Gastrocnemius medialis (tissue), 4 donors: ENCODE data around the gene RIMOC1. TPM values are rescaled to one million over a fixed set of nuclear protein-coding genes. Genes with fewer than 3 reads are reported as not detected.

Experiments
- ATAC-seq, 2 donors: fragments of 150-250 bp; one replicate each; pipeline ENCODE4 v1.9.1; 2016
- DNase-seq, 2 donors: peaks; one replicate each; pipeline ENCODE4 v3.0.0-alpha.2; 2019
- H3K27ac ChIP-seq, 4 donors: fragments of 200-600 bp; sonication (generic); 1 replicate in 1 of 4; 2 replicates in 3 of 4; pipeline ENCODE4 v1.5.1; 2016 to 2018; ENCODE audit warnings: mild to moderate bottlenecking in 2 of 4, moderate library complexity in 1 of 4
- H3K27me3 ChIP-seq, 3 donors: fragments of 200-600 bp; sonication (generic) in 2 of 3; 1 replicate in 1 of 3; 2 replicates in 2 of 3; pipeline versions ENCODE4 v1.5.1 to v1.6.0; 2016 to 2019; ENCODE audit warnings: mild to moderate bottlenecking in 1 of 3, moderate library complexity in 1 of 3
- H3K36me3 ChIP-seq, 2 donors: fragments of 200-600 bp; sonication (generic) in 1 of 2; one replicate each; pipeline ENCODE4 v1.5.1; 2017 to 2018
- H3K4me1 ChIP-seq, 2 donors: fragments of 200-600 bp; sonication (generic) in 1 of 2; one replicate each; pipeline ENCODE4 v1.5.1; 2016 to 2017; ENCODE audit warnings: mild to moderate bottlenecking in 2 of 2
- H3K4me3 ChIP-seq, 4 donors: fragments of 200-600 bp; sonication (generic) in 3 of 4; 1 replicate in 1 of 4; 2 replicates in 3 of 4; pipeline ENCODE4 v1.5.1; 2016 to 2019; ENCODE audit warnings: mild to moderate bottlenecking in 2 of 4
- H3K9me3 ChIP-seq, 3 donors: fragments of 200-600 bp; sonication (generic) in 2 of 3; 1 replicate in 1 of 3; 2 replicates in 2 of 3; pipeline ENCODE4 v1.5.1; 2016 to 2019
- CTCF ChIP-seq, 5 experiments: fragments of 450-650 bp in 3 of 5; fragments of 200-600 bp in 2 of 5; sonication (generic) in 2 of 5; IDR thresholded peaks in 4 of 5; conservative IDR thresholded peaks in 1 of 5; 1 replicate in 4 of 5; 2 replicates in 1 of 5; pipeline ENCODE4 v1.5.1; 2016 to 2019; ENCODE audit warnings: antibody characterized with exemption in 5 of 5, mild to moderate bottlenecking in 3 of 5, moderate library complexity in 3 of 5
- POLR2A ChIP-seq, 2 donors: fragments of 450-650 bp; IDR thresholded peaks; one replicate each; pipeline ENCODE4 v1.6.1; 2017; ENCODE audit warnings: antibody characterized with exemption in 2 of 2, mild to moderate bottlenecking in 2 of 2, moderate library complexity in 2 of 2
- in situ Hi-C, 4 donors: fragments of 200-750 bp; cut with MboI; loops; one replicate each; pipeline versions ENCODE4 v1.15.0 to v1.8.0; 2017; ENCODE audit warnings: low sequenced_read_pairs in 4 of 4
- intact Hi-C: fragments of 100-400 bp; cut with DNase I; formaldehyde crosslinking; loops from one replicate; pipeline ENCODE4 v1.15.1; 2023; ENCODE audit warnings: low total_unique reads
- total RNA-seq, 4 donors: library from RNA; depleted of rRNA; stranded (reverse); fragments of >200 nt; gene quantifications; one replicate each; pipeline versions ENCODE4 v1.1.0 to v1.2.3, GENCODE V29; 2016

The RIMOC1 gene
- total RNA-seq, 4 donors from 2014 or later = 5.0 to 8.2 (median 6.2) TPM

DNA sequence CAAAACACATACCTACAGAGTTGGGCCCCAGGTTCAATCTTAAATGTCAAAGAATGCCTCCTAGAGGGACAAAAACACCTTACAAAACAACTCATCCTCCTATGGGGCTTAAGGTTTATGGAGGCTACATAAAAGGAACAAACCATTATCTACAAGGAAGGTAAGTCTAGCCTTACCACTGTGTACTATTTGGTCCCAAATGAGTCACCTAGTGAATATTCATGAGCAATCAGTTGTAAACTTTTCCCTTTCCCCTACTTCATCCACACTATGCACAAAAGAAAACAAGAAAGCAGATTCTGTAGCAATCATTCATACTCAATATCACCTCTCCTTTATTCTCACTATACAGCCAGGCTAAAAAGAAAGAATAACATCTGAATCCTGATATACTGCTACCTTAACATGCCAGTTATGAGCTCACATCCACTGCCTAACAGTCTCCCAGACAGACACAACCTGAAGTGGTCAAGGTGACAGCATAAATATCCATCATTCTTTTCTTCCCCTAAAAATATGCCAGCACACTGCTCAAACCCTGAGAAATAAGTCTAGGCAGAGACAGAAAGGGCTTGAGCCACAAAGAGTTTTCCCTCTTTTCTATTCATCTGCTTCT, 40.2 kb upstream of the RIMOC1 start:
- Histone ChIP-seq H3K4me1 (peaks cover 3 to 4% of the 10 kb centered on the region in 2 donors), H3K36me3 (peaks cover 0 to 19% of the 10 kb centered on the region in 2 donors), H3K27ac (no peak overlapping the region), H3K4me3 (no peak overlapping the region), H3K9me3 (no peaks in the 10 kb centered on the region), H3K27me3 (no peaks in the 10 kb centered on the region)
- in situ Hi-C loops (loop anchor here in 3 of 4 donors (10.0 to 25.0 kb wide), 4 partner anchors 198 to 1031 kb away; partner anchors contain the start of gene CCDC152 (in 2 of the 3)), intact Hi-C loops (no loop called here)
- ATAC-seq (no peak), DNase-seq (no peak)
- TF ChIP-seq POLR2A (IDR thresholded peaks at IDR 0.05) (no peak), CTCF (IDR thresholded peaks at IDR 0.05 in 4 of 5, conservative IDR thresholded peaks at IDR 0.05 in 1 of 5) (no peak)

DNA sequence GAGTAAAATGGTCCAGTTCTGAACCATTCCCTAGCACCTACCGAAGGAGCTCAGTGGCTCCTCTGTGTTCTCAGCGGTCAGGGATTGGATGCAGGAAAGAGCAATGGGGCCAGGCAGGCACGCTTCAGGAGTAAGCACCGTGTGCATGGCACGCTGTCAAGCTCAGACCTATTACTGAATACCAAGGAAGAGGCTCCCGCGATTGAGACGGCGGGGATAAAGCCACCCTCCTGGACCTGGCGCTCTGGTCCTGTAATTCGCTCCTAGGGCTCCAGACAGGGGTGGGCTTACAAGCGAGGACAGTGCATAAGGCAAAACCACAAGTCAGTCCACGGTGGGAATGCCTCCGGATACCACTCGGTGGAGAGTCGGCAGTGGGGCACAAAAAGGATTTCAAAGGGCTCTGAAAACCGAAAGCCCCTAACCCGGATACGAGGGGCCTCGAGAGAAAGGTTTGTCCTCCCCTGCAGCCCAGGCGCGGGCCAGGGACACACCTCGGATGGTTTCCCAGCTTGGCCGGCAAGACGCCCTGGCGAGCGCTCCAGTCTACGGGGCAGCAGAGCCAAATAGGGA, 34.9 kb upstream of the RIMOC1 start:
- H3K4me3 ChIP-seq = peak overlapping the region; percentile 74 to 87 (median 84)
- peaks cover 7 to 11% of the 10 kb centered on the region in 2 donors for H3K4me1 ChIP-seq
- H3K27me3 ChIP-seq = no peaks in the 10 kb centered on the region
- H3K36me3 ChIP-seq = no peaks in the 10 kb centered on the region
- ATAC-seq (peak in 1 of 2 donors; percentile 12), DNase-seq (peak; percentile 14 to 33)
- TF ChIP-seq CTCF (IDR thresholded peaks at IDR 0.05 in 4 of 5, conservative IDR thresholded peaks at IDR 0.05 in 1 of 5) = no peak
- no peak for TF ChIP-seq POLR2A (IDR thresholded peaks at IDR 0.05)
- peak overlapping the region; percentile 80 to 89 (median 86) for H3K27ac ChIP-seq
- H3K9me3 ChIP-seq = no peaks in the 10 kb centered on the region
- in situ Hi-C loops = loop anchor here in 3 of 4 donors (10.0 to 25.0 kb wide), 4 partner anchors 193 to 1026 kb away; partner anchors contain the start of gene CCDC152 (in 2 of the 3)
- intact Hi-C loops = no loop called here

DNA sequence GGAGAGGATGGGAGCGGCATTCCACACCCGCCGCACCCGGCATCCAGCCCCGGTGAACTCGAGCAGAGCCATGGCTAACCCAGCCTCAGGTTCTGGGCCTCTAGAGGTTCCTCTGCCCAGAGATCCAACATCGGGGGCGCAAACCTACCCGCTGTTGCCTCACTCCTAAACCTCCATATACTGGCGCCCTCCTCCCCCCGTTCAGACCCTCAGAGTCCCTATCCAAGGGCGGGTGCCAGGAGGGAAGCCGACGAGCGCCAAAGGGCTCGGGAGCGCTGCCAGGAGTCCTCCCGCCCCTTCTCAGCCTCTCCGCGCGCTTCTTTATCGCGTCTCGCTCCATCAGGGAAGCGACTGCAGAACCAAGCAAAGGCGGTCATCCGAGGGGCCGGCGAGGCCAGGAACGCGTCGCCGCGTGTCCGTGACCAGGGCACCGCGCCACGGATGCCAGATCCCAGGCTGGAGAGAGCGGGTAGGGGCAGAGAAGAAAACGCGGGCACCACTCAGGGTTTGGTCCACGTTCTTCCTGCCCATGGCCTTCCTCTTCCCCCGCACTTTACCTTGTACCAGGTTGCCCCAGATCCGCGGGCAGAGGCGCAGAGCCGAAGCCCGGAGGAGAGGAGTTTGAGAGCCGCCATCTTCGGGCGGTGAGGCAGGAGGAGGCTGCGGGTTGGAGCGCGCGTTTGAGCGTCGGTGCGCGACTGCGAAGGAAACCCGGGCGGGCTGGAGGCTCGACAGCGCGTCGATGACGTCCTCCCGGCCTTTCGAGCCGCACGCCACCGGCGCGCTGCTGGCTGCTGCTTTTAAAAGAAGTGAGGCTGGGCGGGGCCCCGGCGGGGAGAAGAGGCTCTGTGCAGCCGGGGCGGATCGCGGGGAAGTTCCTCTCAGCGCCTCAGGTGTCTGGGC, 34.2 kb upstream of the RIMOC1 start, which contains the start of gene OXCT1:
OXCT1 (minus strand) TSS at position 702 of the 903 bp plus-strand sequence; CDS start at position 635, 67 bp downstream.
- Histone ChIP-seq H3K4me3 (peak within 1 kb of the TSS; percentile 74 to 87 (median 84)), H3K4me1 (peaks cover 7 to 11% of the 10 kb centered on the region in 2 donors), H3K27ac (peak within 1 kb of the TSS; percentile 80 to 89 (median 86)), H3K27me3 (no peaks in the 10 kb centered on the region), H3K36me3 (no peaks in the 10 kb centered on the region), H3K9me3 (no peaks in the 10 kb centered on the region)
- TF ChIP-seq CTCF (IDR thresholded peaks at IDR 0.05 in 4 of 5, conservative IDR thresholded peaks at IDR 0.05 in 1 of 5) (no peak), POLR2A (IDR thresholded peaks at IDR 0.05) (peak; percentile 62 to 81)
- peak; percentile 38 to 62 for DNase-seq
- intact Hi-C loops (loop anchor here (2.0 kb wide), 1 partner anchor 35 kb away; the partner anchor contains the start of gene RIMOC1), in situ Hi-C loops (loop anchor here in 3 of 4 donors (10.0 to 25.0 kb wide), 4 partner anchors 192 to 1025 kb away; partner anchors contain the start of gene CCDC152 (in 2 of the 3))
- ATAC-seq = peak; percentile 71 to 80

DNA sequence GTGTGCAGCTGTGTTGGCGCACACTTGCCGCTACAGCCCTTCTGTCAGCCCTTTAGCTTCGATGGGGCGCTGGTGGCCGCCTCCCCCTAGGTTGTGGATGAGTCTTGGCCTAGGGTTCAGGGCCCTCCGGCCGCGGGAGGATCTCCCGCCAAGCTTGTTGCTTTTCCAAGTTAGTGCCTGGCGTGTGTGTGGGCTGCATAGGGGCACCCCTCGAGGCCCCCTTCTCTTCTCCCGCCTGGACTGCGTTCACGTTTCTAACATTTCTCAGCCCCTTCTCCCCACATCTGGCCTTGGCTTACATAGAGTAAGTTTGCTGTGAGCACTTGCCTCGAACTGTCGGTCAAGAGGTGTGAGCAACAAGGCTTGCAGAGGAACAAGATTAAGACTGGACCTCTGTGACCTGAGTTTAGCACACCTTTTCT, 33.5 kb upstream of the RIMOC1 start:
- no peaks in the 10 kb centered on the region for H3K27me3 ChIP-seq
- H3K9me3 ChIP-seq = no peaks in the 10 kb centered on the region
- DNase-seq (no peak), ATAC-seq (no peak)
- intact Hi-C loops (loop anchor here (2.0 kb wide), 1 partner anchor 34 kb away; the partner anchor contains the start of gene RIMOC1), in situ Hi-C loops (loop anchor here in 3 of 4 donors (25.0 kb wide), 3 partner anchors 192 to 1017 kb away; partner anchors contain the start of gene CCDC152 (in 2 of the 3))
- peak overlapping the region; percentile 80 to 89 (median 86) for H3K27ac ChIP-seq
- H3K36me3 ChIP-seq = no peaks in the 10 kb centered on the region
- peaks cover 7 to 11% of the 10 kb centered on the region in 2 donors for H3K4me1 ChIP-seq
- peak overlapping the region; percentile 74 to 87 (median 84) for H3K4me3 ChIP-seq
- TF ChIP-seq CTCF (IDR thresholded peaks at IDR 0.05 in 4 of 5, conservative IDR thresholded peaks at IDR 0.05 in 1 of 5) (no peak), POLR2A (IDR thresholded peaks at IDR 0.05) (peak in 1 of 2 donors; percentile 4)
